KOPT-K1 (cell line): ENCODE measurements around the gene HTN3.
"Not testable (repeated sequence)": the region's sequence is repeated elsewhere in the genome, so short reads cannot be mapped to it uniquely, and the experiment has no call there.

Experiments used
- H3K27ac ChIP-seq: fragments of 200-600 bp; sonication (generic); 2 replicates; pipeline ENCODE4 v1.5.1; 2016; ENCODE audit warnings: antibody characterized with exemption, mild to moderate bottlenecking, low read depth, low read length; ENCODE audit not compliant: poor library complexity, severe bottlenecking
- H3K36me3 ChIP-seq: fragments of 200-600 bp; sonication (generic); 2 replicates; pipeline ENCODE4 v1.5.1; 2017; ENCODE audit warnings: antibody characterized with exemption, mild to moderate bottlenecking, low read length, moderate library complexity; ENCODE audit not compliant: insufficient read depth
- H3K9me3 ChIP-seq: fragments of 200-600 bp; sonication (generic); 2 replicates; pipeline ENCODE4 v1.5.1; 2017; ENCODE audit warnings: antibody characterized with exemption, low read length, mild to moderate bottlenecking; ENCODE audit not compliant: insufficient read depth, poor library complexity, severe bottlenecking

The HTN3 gene

GRCh38 chr4:70028159-70028558 is at the start of gene HTN3:
TSS of gene HTN3 (plus strand) at chr4:70028459. CDS start at chr4:70030741, 2,282 bp downstream.
- not testable (repeated sequence) for H3K36me3 ChIP-seq, H3K27ac ChIP-seq, H3K9me3 ChIP-seq

- no peaks in the 10 kb centered on the region for H3K36me3 ChIP-seq
- no peaks in the 10 kb centered on the region for H3K9me3 ChIP-seq
- H3K27ac ChIP-seq: no peak overlapping the region
These were observed 44.2 kb upstream of the HTN3 start for GRCh38 chr4:69984030-69984443.

- Histone ChIP-seq H3K36me3 (no peaks in the 10 kb centered on the region), H3K9me3 (no peaks in the 10 kb centered on the region), H3K27ac (no peak overlapping the region)
These were observed 41.6 kb upstream of the HTN3 start for GRCh38 chr4:69986663-69987062.

- no peak overlapping the region for H3K27ac ChIP-seq
- no peaks in the 10 kb centered on the region for H3K9me3 ChIP-seq
- H3K36me3 ChIP-seq: no peaks in the 10 kb centered on the region
These were observed 37.2 kb upstream of the HTN3 start for GRCh38 chr4:69991016-69991415.

GRCh38 chr4:69994782-69995181 is 33.5 kb upstream of the HTN3 start:
- no peaks in the 10 kb centered on the region for H3K9me3 ChIP-seq
- no peaks in the 10 kb centered on the region for H3K36me3 ChIP-seq
- no peak overlapping the region for H3K27ac ChIP-seq

DNA sequence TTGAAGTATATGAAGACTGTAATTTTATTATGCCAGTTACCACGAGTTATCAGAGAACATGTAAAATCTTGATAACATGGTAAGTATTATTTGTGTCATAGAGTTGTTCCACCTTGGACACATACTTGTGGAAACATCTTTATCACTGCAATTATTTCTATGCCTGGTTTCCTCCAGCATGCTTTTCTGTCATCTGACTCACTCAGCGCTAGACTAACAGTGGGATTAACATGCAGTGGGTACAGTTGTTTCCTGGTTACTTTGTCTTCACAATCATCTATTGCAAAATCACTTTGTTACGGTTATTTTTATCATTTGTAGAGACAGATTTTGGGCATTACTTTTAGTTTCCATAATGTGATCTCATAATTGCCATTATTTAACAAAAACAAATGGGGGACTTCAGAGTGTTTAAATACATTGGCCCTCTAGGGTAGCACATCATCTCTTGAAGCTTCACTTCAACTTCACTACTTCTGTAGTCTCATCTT is 32.7 kb upstream of the HTN3 start, which contains the start of gene STATH:
STATH (plus strand) TSS at position 441 of the 491 bp plus-strand sequence. CDS start 2,472 bp downstream, outside the sequence.
- no peaks in the 10 kb centered on the region for H3K36me3 ChIP-seq
- H3K9me3 ChIP-seq: no peaks in the 10 kb centered on the region
- no peak within 1 kb of the TSS for H3K27ac ChIP-seq

GRCh38 chr4:69999420-69999819 is 28.8 kb upstream of the HTN3 start:
- Histone ChIP-seq H3K27ac (no peak overlapping the region), H3K9me3 (no peaks in the 10 kb centered on the region), H3K36me3 (no peaks in the 10 kb centered on the region)

- H3K9me3 ChIP-seq: no peaks in the 10 kb centered on the region
- no peak overlapping the region for H3K27ac ChIP-seq
- H3K36me3 ChIP-seq: no peaks in the 10 kb centered on the region
These were observed 27.5 kb upstream of the HTN3 start for GRCh38 chr4:70000711-70001110.

DNA sequence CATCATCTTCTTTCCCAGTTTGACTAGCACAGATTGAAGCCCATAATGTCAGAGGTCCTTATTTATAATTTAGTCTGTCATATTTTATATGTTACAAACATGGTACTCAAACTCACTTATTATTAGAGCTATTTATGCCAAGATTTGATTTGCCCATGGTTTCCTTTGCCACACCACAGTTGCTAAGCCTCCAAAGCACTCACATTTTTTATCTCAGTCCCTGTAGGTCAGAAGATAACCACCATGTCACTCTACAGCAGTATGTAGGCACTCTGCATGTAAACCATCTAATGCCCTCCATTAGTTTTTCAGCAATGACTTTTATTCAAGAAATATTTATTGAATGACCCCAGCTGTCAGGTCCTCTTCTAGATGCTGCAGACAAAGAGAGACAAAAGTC is 25.8 kb upstream of the HTN3 start:
- no peak overlapping the region for H3K27ac ChIP-seq
- no peaks in the 10 kb centered on the region for H3K9me3 ChIP-seq
- H3K36me3 ChIP-seq: no peaks in the 10 kb centered on the region

DNA sequence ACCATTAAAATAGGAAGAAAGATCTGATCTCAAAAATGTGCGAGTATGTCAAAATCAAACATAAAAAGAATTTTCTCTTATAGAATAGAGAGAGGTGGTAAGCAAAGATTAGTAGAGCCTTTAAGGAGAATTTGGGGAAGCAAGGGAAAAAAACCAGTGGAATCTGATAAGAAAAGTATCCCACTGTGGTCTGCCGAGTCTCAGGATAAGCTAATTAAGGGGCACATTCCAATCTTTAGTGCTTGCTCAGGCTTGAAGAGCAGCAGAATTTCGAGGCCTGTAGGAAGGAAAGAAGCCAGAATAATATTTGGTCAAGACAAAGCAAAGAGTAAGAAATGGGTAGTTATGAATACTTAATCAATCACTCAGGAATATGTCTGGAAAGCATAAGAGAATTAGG is 19.5 kb upstream of the HTN3 start:
- H3K36me3 ChIP-seq: no peaks in the 10 kb centered on the region
- H3K9me3 ChIP-seq: no peaks in the 10 kb centered on the region
- H3K27ac ChIP-seq: no peak overlapping the region

- H3K27ac ChIP-seq, H3K9me3 ChIP-seq, H3K36me3 ChIP-seq: not testable (repeated sequence)
These were observed 9.3 kb upstream of the HTN3 start for GRCh38 chr4:70019006-70019405.

GRCh38 chr4:70023218-70023617 is 5.0 kb upstream of the HTN3 start:
- no peak overlapping the region for H3K27ac ChIP-seq
- no peaks in the 10 kb centered on the region for H3K9me3 ChIP-seq
- H3K36me3 ChIP-seq: no peaks in the 10 kb centered on the region

GRCh38 chr4:70027011-70027410 is 1.2 kb upstream of the HTN3 start:
- no peak overlapping the region for H3K27ac ChIP-seq
- H3K36me3 ChIP-seq: no peaks in the 10 kb centered on the region

GRCh38 chr4:70037559-70037958 is 9.3 kb downstream of the HTN3 start:
- H3K36me3 ChIP-seq, H3K9me3 ChIP-seq: not testable (repeated sequence)

More at GRCh38 chr4:70027011-70027410, 1.2 kb upstream of the HTN3 start:
- H3K9me3 ChIP-seq: no peaks in the 10 kb centered on the region

GRCh38 chr4:70039928-70040327 is 11.7 kb downstream of the HTN3 start:
- H3K36me3 ChIP-seq: not testable (repeated sequence)

More at GRCh38 chr4:70037559-70037958, 9.3 kb downstream of the HTN3 start:
- not testable (repeated sequence) for H3K27ac ChIP-seq

GRCh38 chr4:70041652-70042286 is 13.5 kb downstream of the HTN3 start:
- no peaks in the 10 kb centered on the region for H3K36me3 ChIP-seq
- no peaks in the 10 kb centered on the region for H3K9me3 ChIP-seq
- no peak overlapping the region for H3K27ac ChIP-seq

More at GRCh38 chr4:70039928-70040327, 11.7 kb downstream of the HTN3 start:
- H3K9me3 ChIP-seq, H3K27ac ChIP-seq: not testable (repeated sequence)
